Measurements from ENCODE around the gene IFT57. TPM values are rescaled to one million over a fixed set of nuclear protein-coding genes. Genes with fewer than 3 reads are reported as not detected.
A peak's percentile ranks its signal among the peaks of the same experiment; 100 is the strongest.

The IFT57 gene
- polyA plus RNA-seq, 1 donor (not counting 4 experiments of a cell fraction or from before 2014, with no cell fraction given): 47.6 TPM

- Histone ChIP-seq H4K20me1 (ENCODE audit: control insufficient read depth, extremely low read depth, insufficient read depth, low read length) (no peaks in the 10 kb centered on the region), H3K4me2 (ENCODE audit: control insufficient read depth, extremely low read depth, insufficient read depth, low read depth, low read length) (peak overlapping the region; percentile 42), H3K36me3 (ENCODE audit: control insufficient read depth in 2 of 2, extremely low read depth in 1 of 2, insufficient read depth in 2 of 2, low read length in 2 of 2) (no peaks in the 10 kb centered on the region), H3K9me3 (ENCODE audit: control insufficient read depth, low read depth, low read length) (no peaks in the 10 kb centered on the region), H3K4me3 (ENCODE audit: control insufficient read depth in 2 of 3, extremely low read depth in 1 of 3, insufficient read depth in 2 of 3, low read depth in 1 of 3, low read length in 3 of 3) (no peak overlapping the region), H3K4me1 (ENCODE audit: control insufficient read depth, extremely low read depth, insufficient read depth, low read length) (peaks cover 29% of the 10 kb centered on the region), H3K9me1 (ENCODE audit: control insufficient read depth, extremely low read depth, insufficient read depth, low read length) (no peaks in the 10 kb centered on the region), H3K9ac (ENCODE audit: control insufficient read depth, extremely low read depth, insufficient read depth, low read length) (no peak overlapping the region), H3K27me3 (ENCODE audit: control insufficient read depth, extremely low read depth, insufficient read depth, low read length) (no peaks in the 10 kb centered on the region), H2AFZ (ENCODE audit: control insufficient read depth, low read length) (peak overlapping the region; percentile 69), H3K27ac (ENCODE audit: control insufficient read depth, insufficient read depth, low read length) (no peak overlapping the region), H3K79me2 (ENCODE audit: control insufficient read depth, insufficient read depth, low read length) (peaks cover 13% of the 10 kb centered on the region)
- dilution Hi-C loops (cut with MboI; ENCODE audit: extremely low pct_ligation_motif_present, low sequenced_read_pairs): no loop called here
- no peak for TF ChIP-seq EZH2 (IDR thresholded peaks at IDR 0.05; ENCODE audit: low read length)
- TF ChIP-seq, protein P1, sequence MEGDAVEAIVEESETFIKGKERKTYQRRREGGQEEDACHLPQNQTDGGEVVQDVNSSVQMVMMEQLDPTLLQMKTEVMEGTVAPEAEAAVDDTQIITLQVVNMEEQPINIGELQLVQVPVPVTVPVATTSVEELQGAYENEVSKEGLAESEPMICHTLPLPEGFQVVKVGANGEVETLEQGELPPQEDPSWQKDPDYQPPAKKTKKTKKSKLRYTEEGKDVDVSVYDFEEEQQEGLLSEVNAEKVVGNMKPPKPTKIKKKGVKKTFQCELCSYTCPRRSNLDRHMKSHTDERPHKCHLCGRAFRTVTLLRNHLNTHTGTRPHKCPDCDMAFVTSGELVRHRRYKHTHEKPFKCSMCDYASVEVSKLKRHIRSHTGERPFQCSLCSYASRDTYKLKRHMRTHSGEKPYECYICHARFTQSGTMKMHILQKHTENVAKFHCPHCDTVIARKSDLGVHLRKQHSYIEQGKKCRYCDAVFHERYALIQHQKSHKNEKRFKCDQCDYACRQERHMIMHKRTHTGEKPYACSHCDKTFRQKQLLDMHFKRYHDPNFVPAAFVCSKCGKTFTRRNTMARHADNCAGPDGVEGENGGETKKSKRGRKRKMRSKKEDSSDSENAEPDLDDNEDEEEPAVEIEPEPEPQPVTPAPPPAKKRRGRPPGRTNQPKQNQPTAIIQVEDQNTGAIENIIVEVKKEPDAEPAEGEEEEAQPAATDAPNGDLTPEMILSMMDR (optimal IDR thresholded peaks at IDR 0.05 in 1 of 3, IDR thresholded peaks at IDR 0.05 in 1 of 3, conservative IDR thresholded peaks at IDR 0.05 in 1 of 3; ENCODE audit: extremely low read depth in 1 of 3, insufficient read depth in 2 of 3, low read length in 3 of 3): no peak
- DNase-seq (ENCODE audit: low read depth, low spot score) (no peak), FAIRE-seq (peak; percentile 36)
Measured at GRCh38 chr3:108223928-108224327, 1.7 kb upstream of the IFT57 start.

DNA sequence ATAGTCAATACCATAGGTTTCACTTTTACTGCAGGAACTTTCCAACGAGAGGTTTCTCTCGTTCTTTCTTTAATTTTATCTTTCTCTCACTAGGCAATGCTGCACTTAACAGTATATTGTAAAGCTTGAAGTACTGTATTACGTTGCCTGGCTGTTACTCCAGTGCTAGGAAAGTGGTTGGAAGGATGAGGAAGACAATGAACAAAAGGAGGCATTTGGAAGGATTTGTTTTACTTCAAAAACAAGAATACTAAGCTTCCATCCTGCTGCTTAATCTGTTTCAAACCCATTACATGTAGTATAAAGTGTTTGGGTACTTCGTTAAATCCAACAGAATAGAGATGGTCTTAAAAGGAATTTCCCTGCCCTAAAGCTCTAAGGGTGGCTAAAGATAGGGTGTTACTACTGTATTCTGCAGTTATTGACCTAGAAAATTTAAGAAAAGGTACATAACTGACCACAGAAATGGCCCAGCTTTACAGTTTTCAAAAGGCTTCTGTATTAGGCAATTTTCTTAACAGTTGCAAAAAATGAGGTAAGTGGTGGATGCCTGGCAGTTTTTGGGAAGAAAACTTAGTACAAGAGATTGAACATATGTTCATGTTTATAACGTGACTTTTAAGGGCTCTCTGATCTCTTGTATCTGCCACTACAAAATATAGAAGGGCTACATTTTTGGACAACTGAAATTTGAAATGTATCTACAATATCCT, 785 bp upstream of the IFT57 start:
- peaks cover 13% of the 10 kb centered on the region for H3K79me2 ChIP-seq (ENCODE audit: control insufficient read depth, insufficient read depth, low read length)
- no peaks in the 10 kb centered on the region for H3K27me3 ChIP-seq (ENCODE audit: control insufficient read depth, extremely low read depth, insufficient read depth, low read length)
- dilution Hi-C loops (cut with MboI; ENCODE audit: extremely low pct_ligation_motif_present, low sequenced_read_pairs): no loop called here
- H3K4me3 ChIP-seq (ENCODE audit: control insufficient read depth in 2 of 3, extremely low read depth in 1 of 3, insufficient read depth in 2 of 3, low read depth in 1 of 3, low read length in 3 of 3): peak overlapping the region; percentile 68 to 91 (median 87)
- peak overlapping the region; percentile 93 for H3K9ac ChIP-seq (ENCODE audit: control insufficient read depth, extremely low read depth, insufficient read depth, low read length)
- H3K36me3 ChIP-seq (ENCODE audit: control insufficient read depth in 2 of 2, extremely low read depth in 1 of 2, insufficient read depth in 2 of 2, low read length in 2 of 2): no peaks in the 10 kb centered on the region
- peak overlapping the region; percentile 86 for H3K27ac ChIP-seq (ENCODE audit: control insufficient read depth, insufficient read depth, low read length)
- no peaks in the 10 kb centered on the region for H4K20me1 ChIP-seq (ENCODE audit: control insufficient read depth, extremely low read depth, insufficient read depth, low read length)
- H3K4me1 ChIP-seq (ENCODE audit: control insufficient read depth, extremely low read depth, insufficient read depth, low read length): peaks cover 29% of the 10 kb centered on the region
- H3K9me3 ChIP-seq (ENCODE audit: control insufficient read depth, low read depth, low read length): no peaks in the 10 kb centered on the region
- DNase-seq (ENCODE audit: low read depth, low spot score): no peak
- TF ChIP-seq, protein P1 (optimal IDR thresholded peaks at IDR 0.05 in 1 of 3, IDR thresholded peaks at IDR 0.05 in 1 of 3, conservative IDR thresholded peaks at IDR 0.05 in 1 of 3; ENCODE audit: extremely low read depth in 1 of 3, insufficient read depth in 2 of 3, low read length in 3 of 3): no peak
- no peak for TF ChIP-seq EZH2 (IDR thresholded peaks at IDR 0.05; ENCODE audit: low read length)
- H3K9me1 ChIP-seq (ENCODE audit: control insufficient read depth, extremely low read depth, insufficient read depth, low read length): no peaks in the 10 kb centered on the region
- FAIRE-seq: peak; percentile 46
- H3K4me2 ChIP-seq (ENCODE audit: control insufficient read depth, extremely low read depth, insufficient read depth, low read depth, low read length): peak overlapping the region; percentile 77
- H2AFZ ChIP-seq (ENCODE audit: control insufficient read depth, low read length): peak overlapping the region; percentile 95
